Hippocampal formation (tissue), 2 donors: ENCODE results near the gene DRD4.
A peak's percentile ranks its signal among the peaks of the same experiment; 100 is the strongest.

Experiments
- DNase-seq, 2 donors: peaks; one replicate each; lab custom pipeline; 2025; lab: John Stamatoyannopoulos, UW

Gene DRD4

DNA sequence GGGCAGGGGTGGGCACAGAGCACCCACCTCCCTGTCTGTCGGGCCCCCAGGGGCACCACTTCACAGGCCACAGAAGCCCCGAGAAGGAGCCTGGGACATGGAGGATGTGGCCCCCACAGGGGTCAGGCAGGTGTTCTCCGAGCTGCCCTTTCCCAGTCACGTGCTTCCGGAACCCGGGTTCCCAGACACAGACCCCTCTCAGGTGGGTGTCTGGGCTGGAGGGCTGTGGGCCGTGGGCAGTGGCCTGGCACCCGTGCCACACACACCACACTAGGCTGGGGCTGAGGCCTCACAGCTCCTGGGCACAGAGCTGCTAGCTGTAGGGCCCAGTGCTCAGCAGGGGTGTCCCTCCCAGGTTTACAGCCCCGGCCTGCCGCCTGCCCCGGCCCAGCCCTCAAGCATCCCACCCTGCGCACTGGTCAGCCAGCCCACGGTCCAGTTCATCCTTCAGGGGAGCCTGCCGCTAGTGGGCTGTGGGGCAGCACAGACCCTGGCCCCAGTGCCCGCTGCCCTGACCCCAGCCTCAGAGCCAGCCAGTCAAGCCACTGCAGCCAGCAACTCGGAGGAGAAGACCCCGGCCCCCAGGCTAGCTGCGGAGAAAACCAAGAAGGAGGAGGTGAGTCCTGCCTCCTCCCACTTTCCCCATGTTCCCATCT lies 26.8 kb upstream of the DRD4 start:
- DNase-seq: no peak

DNA sequence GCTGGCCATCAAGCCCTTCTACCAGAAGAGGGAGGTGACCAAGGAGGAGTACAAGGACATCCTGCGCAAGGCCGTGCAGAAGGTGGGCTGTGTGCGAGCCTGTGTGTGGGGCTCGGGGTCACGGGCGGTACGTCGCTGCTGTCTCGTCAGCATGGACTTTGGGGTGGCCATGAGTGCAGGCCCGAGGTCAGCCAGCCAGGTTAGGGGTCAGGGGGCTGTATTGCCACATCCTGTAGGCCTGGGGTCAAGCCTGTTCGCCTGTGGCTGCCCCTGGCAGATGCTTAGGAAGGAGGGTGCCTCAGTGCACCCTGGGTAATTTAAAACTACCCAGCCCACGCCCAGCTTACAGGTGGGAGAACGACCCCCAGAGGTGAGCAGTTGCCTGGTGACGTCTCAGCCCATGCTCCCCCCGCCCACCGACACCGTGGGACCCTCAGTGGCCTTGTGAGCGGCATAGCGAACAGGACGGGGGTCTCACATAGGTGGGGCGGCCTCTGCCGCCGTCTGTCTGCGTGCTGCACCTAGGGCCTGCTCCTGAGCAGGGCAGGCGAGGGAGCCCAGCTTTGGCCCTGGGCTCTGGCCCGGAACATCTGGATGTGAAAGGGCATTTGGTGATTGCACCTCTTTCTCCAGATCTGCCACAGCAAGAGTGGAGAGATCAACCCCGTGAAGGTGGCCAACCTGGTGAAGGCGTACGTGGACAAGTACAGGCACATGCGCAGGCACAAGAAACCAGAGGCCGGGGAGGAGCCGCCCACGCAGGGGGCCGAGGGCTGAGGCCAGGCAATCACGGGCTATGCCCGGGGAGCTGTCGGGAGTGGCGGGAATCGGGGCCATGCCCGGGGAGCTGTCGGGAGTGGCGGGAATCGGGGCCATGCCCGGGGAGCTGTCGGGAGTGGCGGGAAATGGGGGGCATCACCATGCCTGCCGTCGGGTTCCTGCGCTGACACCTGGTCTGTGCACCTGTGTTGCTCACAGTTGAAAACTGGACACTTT lies 25.8 kb upstream of the DRD4 start:
- no peak for DNase-seq

DNA sequence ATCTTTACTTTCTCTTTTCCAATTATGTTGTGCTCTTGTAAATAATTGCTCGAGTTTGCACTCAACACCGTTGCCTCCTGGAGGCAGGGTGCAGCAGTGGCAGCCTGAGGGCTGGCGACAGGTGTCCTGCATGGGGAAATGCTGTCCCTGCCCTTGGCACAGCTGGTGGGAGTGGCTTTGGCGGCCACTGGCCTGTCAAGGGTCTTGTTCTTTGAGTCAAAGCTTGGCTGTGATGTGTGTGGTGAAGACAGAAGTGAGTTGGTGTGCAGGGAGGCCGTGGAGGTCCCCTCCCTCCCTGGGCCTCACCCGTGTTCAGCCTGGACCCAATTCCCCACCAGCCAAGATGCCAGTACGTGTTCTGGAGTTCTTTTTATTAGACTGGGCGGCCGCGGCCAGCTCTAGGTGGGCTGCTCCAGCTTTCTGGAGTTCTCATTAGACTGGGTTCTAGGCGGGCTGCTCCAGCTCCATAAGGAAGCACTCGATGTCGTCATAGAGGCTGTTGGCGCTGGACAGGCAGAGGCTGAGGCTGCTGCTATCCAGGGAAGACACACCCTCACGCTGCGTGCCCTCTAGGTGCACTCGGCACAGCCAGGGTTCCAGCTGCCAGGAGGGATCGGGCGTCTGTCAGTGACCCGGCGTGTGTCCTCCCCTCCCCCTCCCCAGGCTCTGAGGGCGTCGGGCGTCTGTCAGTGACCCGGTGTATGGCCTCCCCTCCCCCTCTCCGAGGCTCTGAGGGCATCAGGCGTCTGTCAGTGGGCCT lies 24.7 kb upstream of the DRD4 start:
- no peak for DNase-seq

DNA sequence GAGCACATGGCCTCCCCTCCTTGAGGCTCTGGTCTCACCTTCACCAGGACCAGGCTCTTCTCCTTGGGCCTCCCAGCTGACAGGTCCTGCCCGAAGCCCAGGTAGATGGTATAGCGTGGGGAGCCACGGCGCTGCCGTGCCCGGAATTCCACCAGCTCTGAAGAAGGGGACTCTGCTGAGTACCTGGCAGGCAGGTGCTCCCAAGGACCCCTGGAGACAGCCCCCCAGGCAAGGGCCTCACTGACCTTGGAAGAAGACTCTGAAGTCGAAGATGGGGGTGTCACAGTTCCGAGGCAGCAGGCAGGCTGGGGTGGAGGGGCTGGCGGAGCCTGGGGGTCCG lies 24.1 kb upstream of the DRD4 start:
- no peak for DNase-seq

DNA sequence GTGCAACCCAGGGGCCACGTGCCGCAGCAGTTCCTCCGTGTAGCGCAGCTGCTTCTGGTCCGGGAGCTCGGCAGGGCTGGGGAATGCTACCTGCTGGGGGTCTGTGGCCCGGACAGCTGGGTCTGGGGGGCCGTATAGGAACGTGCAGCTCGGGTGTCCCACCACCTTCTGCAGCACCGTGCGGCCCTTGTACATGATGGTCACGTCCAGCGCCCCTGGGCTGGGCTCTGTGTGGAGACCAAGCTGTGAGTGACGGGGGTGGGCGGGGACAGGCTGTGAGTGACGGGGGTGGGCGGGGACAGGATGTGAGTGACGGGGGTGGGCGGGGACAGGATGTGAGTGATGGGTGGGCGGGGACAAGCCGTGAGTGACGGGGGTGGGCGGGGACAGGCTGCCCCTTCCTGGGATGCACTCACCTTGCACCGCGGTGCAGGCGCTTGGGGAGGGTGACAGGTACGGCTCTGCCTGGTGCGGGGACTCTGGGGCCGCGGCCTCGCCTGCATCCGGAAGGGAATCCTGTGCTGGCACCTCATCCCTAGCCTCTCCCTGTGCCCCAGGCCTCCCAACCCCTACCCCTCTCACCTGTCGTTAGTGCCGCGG lies 23.6 kb upstream of the DRD4 start:
- DNase-seq: no peak

DNA sequence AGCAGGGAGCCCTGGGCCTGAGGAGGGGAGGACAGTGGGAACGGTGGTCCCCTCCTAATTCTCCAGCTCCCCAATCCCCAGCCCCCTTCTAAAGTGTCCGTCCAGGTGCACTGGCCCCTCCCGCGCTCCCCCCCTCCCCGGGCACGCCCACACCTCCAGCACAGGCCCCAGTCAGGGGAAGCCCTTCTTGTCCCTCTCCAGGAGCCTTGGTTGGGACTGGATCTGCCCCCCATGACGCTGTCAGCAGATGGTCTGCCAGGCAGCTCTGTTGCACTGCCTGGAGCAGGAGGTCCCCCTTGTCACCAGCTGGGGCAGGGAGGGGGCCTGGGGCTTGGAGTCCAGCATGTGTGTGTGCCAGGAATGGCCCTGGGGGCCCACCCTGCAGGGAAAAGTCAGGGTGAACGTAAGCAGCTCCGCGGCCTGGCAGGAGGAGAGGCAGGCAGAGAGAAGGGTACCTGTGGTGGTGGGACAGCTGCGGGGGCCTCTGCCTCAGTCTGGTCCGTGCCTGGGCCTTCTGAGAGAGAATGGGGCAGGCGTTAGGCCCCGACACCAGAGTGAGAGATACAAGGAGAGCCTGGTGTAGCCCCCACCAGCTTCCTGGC lies 22.9 kb upstream of the DRD4 start:
- DNase-seq: no peak

DNA sequence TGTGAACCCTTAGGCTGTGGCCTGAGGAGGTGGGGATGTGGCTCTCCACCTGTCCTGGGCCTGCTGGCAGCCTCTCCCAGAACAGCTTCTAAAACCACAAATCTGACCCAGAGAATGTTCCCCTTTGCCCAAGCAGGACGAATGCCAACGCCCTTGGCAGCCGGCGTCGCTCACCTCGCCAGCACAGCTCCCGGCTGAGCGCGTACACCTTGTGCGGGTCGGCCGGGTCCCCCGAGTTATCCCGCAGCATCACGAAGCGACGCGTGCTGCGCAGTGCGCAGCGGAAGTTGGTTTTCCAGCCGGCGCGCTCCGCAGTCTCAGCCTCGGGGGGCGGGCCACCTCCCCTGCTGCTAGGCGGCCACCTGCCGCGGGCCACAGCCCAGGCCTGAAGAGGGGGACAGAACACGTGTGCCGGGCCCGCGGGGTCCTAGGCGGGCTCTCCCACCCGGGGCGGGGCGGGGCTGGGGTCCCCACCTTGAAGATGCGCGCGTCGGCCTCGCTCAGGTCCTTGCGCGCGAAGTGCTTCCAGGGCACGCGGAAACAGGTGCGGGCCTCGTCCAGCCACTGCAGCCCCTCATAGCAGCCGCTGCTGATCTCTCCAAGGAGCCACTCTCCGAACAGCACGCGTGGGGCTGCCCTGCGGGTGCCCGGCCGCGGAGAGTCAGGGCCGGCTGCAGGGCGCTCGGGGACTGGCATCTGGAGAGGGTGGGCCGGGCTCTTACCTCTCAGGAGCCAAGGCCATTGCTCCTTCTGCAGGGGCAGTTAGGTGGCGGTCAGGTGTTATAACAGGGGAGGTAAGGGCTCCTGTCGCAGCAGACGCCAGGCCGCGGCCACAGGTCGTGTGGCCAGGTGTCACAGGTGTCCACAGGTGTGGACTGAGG lies 22.2 kb upstream of the DRD4 start:
- peak in 1 of 2 donors; percentile 23 for DNase-seq

DNA sequence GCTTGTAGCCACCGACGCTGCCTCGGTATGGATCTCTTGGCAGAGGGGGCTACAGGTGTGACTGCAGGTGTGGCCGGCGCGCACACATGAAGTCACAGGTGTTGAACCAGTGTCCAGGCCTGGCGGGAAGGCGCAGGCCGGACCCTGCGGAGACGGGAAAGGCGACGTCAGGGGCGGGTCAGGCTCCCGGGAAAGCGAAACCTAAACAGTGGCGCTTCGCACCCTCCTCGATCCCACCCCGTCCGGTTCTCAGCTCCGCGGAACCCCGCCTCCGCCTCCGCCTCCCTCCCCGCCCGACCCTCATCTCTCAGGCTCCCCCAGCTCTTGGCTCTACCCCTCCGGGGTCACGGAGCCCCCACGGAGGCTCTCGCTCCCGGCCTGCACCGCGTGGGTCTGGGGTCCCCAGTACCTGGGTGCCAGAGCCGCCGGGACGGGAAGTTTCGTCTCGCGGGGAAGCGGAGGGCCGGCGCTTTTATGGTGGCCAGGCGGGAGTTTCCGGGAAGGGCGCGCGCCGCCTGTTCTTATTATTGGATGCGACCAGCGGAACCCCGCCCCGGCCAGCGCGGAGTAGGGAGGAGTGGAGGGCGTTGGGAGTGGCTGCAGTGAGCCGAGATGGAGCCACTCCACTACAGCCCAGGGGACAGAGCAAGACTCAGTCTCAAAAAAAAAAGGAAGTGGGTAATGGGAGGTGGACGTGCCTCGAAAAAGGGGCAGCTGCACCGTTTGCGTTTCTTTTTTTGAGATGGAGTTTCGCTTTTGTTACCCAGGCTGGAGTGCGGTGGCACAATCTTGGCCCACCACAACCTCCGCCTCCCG lies 21.4 kb upstream of the DRD4 start, which contains the start of gene IRF7:
IRF7 (minus strand) TSS at position 447 of the 816 bp plus-strand sequence. CDS start 586 bp downstream, outside the sequence.
- peak; percentile 79 to 82 for DNase-seq

DNA sequence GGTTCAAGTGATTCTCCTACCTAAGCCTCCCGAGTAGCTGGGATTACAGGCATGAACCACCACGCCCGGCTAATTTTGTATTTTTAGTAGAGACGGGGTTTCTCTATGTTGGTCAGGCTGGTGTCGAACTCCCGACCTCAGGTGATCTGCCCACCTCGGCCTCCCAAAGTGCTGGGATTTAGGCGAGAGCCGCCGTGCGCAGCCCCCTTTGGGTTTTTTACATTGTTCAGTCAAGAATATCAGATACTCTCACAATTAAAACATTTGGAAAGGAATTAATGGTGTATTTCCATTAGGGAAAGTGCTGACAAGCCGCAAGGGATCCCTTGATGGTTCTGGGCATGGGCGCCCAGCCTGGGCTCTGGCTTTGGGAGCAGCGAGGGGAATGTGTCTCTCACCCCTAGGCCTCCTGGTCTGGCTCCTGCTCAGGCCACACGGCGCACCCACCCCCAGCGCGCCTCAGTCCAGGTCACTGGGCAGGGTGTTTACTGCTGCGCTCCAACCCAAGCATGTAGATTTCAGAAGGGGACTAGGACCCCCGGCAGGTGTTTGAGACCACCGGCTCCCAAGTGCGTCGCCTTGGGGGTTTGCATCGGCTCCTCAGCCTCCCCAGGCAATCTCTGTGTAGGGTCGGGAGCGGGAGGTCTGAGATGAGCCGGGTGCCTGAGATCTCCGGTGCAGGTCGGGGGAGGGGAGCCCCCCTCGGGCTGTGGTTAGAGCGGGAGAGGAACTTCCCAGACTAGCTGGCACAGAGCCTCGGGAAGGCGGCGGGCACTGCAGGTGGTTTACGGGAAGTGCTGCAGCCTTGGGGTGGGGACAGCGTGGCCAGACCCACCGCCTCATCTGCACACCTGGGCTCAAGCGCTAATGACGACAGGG lies 20.5 kb upstream of the DRD4 start:
- no peak for DNase-seq

DNA sequence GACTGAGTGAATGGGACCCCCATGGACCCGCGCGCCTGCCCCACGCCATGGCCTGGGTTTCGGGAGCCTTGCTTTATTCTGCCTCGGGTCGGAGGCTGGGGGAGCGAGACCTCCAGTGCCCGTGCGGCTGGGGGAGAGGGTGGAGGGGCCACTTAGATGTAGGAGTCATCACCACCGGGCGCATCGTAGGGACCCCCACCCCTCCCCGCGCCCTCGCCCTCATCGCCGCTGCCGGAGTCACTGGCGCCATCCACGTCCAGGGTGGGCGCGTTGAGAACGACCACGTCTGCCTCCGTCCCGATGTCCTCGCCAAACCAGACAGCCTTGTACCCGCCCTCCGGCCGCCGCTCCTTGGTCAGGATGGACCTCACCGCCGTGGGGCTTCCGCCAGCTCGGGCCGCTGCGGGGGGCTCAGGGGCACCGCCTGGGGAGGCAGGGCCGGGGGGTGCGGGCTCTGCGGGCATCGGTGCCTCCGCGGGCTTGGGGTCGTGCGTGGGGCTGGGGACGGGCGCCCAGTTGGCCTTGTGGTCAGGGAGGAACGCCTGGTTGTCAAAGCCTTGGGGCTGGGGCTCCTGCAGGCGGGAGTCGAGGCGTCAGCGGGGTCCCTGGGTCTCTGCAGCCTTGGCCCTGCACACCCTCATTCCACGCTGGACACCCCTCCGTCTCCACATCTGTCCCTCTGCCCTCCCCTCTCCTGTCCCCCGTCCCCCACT lies 19.7 kb upstream of the DRD4 start:
- DNase-seq: no peak

DNA sequence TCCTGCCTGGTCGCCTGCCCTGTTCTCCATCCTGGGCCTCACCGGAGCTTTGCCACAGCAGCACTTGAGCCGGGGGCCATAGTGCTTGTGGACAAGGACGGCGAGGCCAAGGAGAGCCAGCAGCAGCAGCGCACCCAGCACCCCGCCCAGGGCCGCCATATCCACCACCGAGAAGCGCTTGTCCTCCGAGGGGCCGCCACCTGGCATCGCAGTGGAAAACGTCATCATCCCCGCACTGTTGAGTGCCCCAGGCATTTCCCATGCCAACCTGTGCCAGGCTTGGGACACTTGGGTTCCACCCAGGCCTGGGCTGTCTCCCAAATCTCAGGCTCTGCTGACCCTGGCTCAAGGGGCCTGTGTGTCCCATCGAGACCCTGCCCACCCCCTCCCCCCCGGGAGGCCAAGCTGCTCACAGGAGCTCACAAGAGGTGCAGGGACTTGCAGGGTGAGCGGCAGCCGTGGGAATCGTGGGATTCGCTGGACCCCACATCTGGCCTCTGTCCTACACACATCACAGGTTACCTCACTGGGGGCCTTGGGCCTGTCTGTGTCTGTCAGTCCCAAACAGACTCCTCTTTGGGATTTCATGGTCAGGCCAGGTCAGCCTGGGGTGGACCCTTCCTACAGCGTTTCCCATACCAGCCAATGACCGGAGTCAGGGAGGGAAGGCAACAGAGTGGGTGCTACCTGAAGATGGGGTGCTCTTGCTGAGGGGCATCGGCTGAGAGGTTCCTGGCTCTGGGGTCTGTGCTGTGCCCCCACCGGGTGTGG lies 19.0 kb upstream of the DRD4 start:
- no peak for DNase-seq

DNA sequence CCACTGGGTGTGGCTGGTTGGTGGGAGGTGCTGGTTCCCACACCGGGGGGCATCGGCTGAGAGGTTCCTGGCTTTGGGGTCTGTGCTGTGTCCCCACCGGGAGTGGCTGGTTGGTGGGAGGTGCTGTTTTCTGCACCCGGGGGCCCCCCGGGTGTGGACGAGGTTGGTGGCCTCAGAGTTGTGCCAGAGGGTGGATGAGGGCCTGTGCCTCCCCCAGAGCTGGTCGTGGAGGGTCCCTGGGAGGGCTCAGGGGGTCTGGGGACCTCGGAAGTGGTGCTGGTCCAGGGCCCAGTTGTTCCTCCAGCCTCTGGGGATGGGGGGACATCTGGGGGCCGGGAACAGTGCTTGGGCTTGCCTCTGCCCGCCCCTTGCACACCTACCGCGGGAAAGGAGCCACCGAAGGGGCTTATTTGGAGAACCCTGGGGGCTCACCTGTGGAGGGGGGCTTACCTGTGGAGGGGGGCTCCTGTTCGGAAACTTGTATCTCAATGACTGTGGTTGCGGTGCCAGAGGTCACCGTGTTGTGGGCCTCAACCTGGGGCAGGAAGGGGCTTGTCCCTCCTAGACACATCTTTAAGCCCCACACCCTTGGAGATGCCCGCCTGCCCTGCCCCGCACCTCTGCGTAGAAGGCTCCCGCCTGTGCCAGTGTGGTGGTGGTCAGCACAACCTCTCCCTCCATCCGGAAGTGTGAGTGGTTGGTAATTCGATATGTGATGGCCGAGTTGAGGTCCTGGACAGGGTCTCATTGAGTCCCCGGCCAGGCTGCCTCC lies 18.0 kb upstream of the DRD4 start:
- DNase-seq: no peak

DNA sequence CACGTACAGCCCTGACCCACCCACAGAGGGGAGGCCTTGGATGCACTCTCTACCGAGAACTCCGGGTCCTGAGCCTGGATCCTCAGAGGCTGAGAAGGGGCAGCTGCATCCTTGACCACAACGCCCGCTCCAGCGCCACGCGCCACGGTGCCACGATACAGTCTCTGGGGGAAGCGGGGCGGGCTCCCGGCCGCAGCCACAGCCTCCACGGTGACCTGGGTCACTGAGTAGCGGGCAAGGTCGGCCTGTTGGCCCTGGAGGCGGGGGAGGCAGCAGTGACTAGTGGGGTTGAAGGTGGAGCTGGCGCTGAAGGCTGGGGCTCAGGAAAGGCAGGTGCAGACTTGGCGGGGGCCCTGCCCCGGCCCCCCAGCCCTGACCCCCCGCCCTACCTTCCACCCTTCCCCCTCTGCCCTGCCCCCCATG lies 17.4 kb upstream of the DRD4 start:
- no peak for DNase-seq

DNA sequence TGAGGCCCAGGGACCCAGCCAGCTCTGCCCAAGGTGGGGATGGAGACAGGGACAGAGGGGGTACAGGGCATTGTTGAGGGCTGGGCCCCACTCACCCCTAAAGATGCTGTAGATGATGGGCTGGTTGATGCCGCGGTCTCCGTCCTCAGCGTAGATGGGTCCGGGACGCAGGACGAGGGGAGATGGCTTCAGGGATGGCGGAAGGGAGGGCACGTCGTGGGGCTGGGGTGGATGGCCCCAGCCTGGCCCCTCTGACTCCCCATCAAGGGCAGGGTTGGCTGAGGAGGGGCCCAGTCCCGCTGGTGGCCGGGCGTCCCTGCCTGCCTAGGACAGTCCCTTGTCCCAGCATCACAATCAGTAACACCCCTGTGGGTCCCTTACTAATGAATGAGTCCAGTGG lies 16.9 kb upstream of the DRD4 start:
- DNase-seq: no peak

DNA sequence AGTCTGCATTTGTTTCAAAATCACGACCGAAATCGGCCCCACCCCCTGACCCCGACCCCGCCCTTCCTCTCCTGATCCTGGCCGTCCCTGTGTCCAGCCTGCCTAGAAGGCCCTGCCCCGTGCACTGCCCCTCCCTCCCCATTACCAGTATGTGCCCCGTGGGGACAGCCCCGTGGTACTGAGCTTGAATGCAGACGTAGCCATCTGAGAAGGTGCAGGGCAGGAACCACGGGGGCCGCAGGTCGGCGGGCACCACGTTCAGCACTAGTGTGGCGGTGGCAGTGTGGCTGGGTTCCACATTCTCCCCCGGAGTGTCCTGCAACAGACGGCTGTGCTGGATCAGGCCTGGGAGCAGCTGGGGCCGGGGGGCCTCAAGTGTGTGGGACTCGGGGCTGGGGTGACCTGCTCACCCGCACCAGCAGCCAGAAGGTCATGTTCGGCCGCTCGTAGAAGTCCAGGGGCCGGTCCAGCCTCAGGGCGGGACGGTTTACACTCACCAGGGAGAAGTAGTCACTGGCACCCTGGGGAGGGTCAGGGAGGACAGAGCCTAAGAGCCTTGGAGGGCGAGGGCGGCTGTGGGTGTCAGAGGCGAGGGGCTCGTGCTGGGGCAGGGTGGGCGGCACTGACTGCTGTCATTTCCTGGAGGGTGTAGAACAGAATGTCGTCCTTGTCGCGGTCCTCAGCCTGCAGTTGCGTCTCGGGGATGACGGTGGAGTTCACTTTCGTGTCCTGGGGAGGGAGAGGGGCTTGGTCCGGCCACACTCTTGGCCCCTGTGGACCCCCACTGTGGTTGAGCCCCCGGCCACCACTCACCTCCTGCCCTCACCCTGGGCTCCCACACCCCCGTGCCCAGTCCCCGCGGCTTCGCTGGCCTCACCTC lies 15.9 kb upstream of the DRD4 start:
- no peak for DNase-seq
